DOHH2 (cell line): Measurements from ENCODE around the gene CYP2U1.
"Not testable (repeated sequence)": the region's sequence is repeated elsewhere in the genome, so short reads cannot be mapped to it uniquely, and the experiment has no call there.

Experiments
- H3F3A ChIP-seq: fragments of 200-600 bp; sonication (generic), shearing (Covaris generic); 2 replicates; pipeline ENCODE4 v1.6.0; 2016; ENCODE audit warnings: antibody characterized with exemption, mild to moderate bottlenecking; ENCODE audit not compliant: control insufficient read depth, insufficient read depth
- H3K27ac ChIP-seq: fragments of 200-600 bp; sonication (generic); 2 replicates; pipeline ENCODE4 v1.5.1; 2014; ENCODE audit warnings: low read depth, mild to moderate bottlenecking, low read length, moderate library complexity
- H3K27me3 ChIP-seq: fragments of 200-600 bp; sonication (generic); 2 replicates; pipeline ENCODE4 v1.6.1; 2014; ENCODE audit warnings: mild to moderate bottlenecking, low read length, mixed read lengths; ENCODE audit not compliant: control insufficient read depth
- H3K36me3 ChIP-seq: fragments of 200-600 bp; sonication (generic); 2 replicates; pipeline ENCODE4 v1.6.1; 2014; ENCODE audit warnings: mild to moderate bottlenecking, low read length, moderate library complexity, mixed read lengths; ENCODE audit not compliant: control insufficient read depth
- H3K4me1 ChIP-seq: fragments of 200-600 bp; sonication (generic); 2 replicates; pipeline ENCODE4 v1.6.1; 2014; ENCODE audit warnings: mild to moderate bottlenecking, low read length, mixed read lengths; ENCODE audit not compliant: control insufficient read depth
- H3K4me2 ChIP-seq: fragments of 200-600 bp; sonication (generic); 2 replicates; pipeline ENCODE4 v1.6.0; 2014; ENCODE audit warnings: mild to moderate bottlenecking, low read length, moderate library complexity
- H3K4me3 ChIP-seq: fragments of 200-600 bp; sonication (generic); 2 replicates; pipeline ENCODE4 v1.5.1; 2014; ENCODE audit warnings: mild to moderate bottlenecking, low read length, mixed read lengths
- H3K79me2 ChIP-seq: fragments of 200-600 bp; sonication (generic); 2 replicates; pipeline ENCODE4 v1.6.1; 2014; ENCODE audit warnings: mild to moderate bottlenecking, low read length, mixed read lengths; ENCODE audit not compliant: control insufficient read depth
- H3K9me2 ChIP-seq: fragments of 200-600 bp; sonication (generic); replicated peaks from 2 replicates; pipeline ENCODE4 v1.6.1; 2014; ENCODE audit warnings: mild to moderate bottlenecking, low read length, mixed read lengths; ENCODE audit not compliant: control insufficient read depth
- H3K9me3 ChIP-seq: fragments of 200-600 bp; sonication (generic); 2 replicates; pipeline ENCODE4 v1.6.1; 2014; ENCODE audit warnings: antibody characterized with exemption, low read length, mixed read lengths; ENCODE audit not compliant: control insufficient read depth, insufficient read depth
- H4K20me1 ChIP-seq: fragments of 200-600 bp; sonication (generic); 2 replicates; pipeline ENCODE4 v1.6.0; 2014; ENCODE audit warnings: low read depth, mild to moderate bottlenecking, antibody characterized with exemption, low read length, moderate library complexity; ENCODE audit not compliant: control insufficient read depth, insufficient read depth
- CTCF ChIP-seq: fragments of 200-600 bp; sonication (generic); IDR thresholded peaks from one replicate; pipeline ENCODE4 v1.5.1; 2014; ENCODE audit warnings: antibody characterized with exemption, mild to moderate bottlenecking, low read depth, low read length; ENCODE audit not compliant: poor library complexity, severe bottlenecking
- EZH2phosphoT487 ChIP-seq: fragments of 200-600 bp; sonication (generic); IDR thresholded peaks from 2 replicates; pipeline ENCODE4 v1.6.1; 2017; ENCODE audit warnings: borderline replicate concordance, mild to moderate bottlenecking, antibody characterized with exemption, low read length, moderate library complexity, mixed read lengths

CYP2U1 gene

DNA sequence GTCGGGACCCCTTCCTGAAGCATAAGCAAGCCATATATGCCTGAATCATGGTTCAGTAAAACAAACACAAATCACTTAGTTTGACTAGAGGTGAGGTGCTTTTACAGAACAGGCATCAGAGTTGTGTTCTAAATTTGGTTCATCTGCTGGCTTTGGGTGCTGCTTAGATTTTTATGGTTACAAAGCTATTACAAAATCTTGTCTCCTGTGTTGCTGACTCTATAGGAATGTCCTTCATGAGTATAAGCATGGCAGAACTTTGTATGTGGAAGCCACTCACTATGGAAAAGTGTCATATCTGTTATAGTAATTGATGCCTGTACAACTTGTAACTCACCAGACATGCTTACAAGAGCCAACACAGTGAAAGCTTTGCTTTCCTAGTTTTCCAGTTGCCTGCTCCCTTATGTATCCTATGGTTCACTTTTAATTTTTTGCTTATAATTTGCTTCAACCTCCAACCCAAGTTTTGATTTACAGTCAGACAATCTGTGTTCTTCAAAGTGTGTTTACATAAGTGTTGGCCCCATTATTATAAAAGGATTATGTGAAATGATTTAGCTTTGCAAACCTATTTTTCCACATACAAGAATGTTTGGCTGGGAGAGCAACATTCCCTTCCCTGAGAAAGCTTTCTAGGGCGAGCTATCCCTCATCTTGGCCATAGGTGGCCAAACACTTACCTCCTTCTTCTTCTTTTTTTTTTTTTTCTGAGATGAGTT lies 30.0 kb upstream of the CYP2U1 start:
- Histone ChIP-seq H3F3A (no peaks in the 10 kb centered on the region), H3K27ac (no peak overlapping the region), H4K20me1 (no peaks in the 10 kb centered on the region), H3K27me3 (peaks cover 9% of the 10 kb centered on the region; the same call in 1 of the 2 replicates), H3K4me3 (no peak overlapping the region), H3K4me1 (no peaks in the 10 kb centered on the region), H3K4me2 (no peak overlapping the region), H3K9me3 (no peaks in the 10 kb centered on the region; the same call in 1 of the 2 replicates), H3K79me2 (no peaks in the 10 kb centered on the region), H3K36me3 (no peaks in the 10 kb centered on the region), H3K9me2 (no peaks in the 10 kb centered on the region)
- TF ChIP-seq CTCF (no peak), EZH2phosphoT487 (no peak)

DNA sequence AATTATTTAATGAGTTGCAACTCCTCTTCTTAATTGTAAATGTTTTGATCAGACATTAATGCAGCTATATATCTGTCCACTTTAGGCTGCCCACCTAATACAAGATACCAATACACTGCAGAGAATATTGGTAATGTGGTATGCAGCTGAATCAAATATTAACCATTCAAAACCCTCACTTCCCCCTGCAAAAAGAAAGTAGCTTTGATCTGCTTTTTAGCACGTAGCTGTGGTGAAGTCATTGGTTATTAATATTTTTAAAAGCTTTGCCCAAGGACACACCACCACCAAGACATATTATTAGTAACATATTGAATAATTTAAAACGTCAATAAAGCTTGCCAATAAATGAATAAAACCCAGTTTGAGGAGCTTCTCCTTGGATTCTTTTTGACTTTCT lies 28.6 kb upstream of the CYP2U1 start:
- TF ChIP-seq EZH2phosphoT487 = no peak
- no peak for TF ChIP-seq CTCF
- Histone ChIP-seq H3K9me3 (no peaks in the 10 kb centered on the region; the same call in 1 of the 2 replicates), H3K4me1 (no peaks in the 10 kb centered on the region), H3K36me3 (no peaks in the 10 kb centered on the region), H3K27ac (no peak overlapping the region), H3K27me3 (peaks cover 7% of the 10 kb centered on the region; the same call in 1 of the 2 replicates), H3K4me3 (no peak overlapping the region), H3K9me2 (no peaks in the 10 kb centered on the region), H3K4me2 (no peak overlapping the region), H3K79me2 (no peaks in the 10 kb centered on the region), H4K20me1 (no peaks in the 10 kb centered on the region), H3F3A (no peaks in the 10 kb centered on the region)

DNA sequence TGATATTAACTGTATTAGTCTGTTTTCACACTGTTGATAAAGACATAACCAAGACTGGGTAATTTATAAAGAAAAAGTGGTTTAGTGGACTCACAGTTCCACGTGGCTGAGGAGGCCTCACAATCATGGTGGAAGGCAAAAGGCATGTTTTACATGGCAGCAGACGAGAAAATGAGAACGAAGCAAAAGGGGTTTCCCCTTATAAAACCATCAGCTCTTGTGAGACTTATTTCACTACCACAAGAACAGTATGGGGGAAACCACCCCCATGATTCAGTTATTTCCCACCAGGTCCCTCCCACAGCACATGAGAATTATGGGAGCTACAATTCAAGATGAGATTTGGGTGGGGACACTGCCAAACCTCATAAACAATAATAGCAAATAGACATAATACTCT lies 26.3 kb upstream of the CYP2U1 start:
- H3K9me3 ChIP-seq = not testable (repeated sequence)

DNA sequence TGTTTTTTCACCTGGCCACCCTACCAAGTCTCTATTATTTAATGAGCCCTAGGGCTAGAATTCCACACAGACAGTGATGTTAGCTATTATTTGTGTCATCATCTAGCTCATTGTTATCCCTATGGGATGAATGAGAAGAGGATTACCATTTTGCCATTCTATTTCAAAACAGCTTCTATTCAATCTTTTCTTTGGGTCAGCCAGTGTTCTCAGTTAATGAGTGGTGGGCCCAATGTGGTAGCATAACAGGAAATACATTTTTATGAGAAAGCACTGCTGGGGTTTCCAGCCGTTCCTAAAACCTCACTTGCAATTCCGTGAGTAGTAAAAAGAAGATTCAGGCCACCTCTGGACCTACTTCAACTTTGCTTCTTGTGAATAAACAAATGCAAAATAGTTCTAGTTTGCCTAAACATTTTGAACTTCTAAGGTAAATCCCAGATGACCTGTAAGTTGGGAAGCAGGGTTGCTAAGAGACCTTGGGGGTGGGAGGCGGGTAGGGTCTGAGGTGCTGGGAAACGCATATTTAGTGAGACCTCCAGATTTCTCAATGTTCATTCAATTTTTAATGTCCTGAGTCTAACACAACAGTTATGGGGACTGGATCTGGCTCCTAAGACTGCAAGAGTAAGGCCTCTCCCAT lies 24.8 kb upstream of the CYP2U1 start:
- Histone ChIP-seq H3K27me3 (peaks cover 8% of the 10 kb centered on the region; the same call in 1 of the 2 replicates), H3K4me3 (no peak overlapping the region), H3K9me2 (no peaks in the 10 kb centered on the region), H3K27ac (no peak overlapping the region), H4K20me1 (no peaks in the 10 kb centered on the region), H3K4me2 (no peak overlapping the region), H3K36me3 (no peaks in the 10 kb centered on the region), H3K4me1 (no peaks in the 10 kb centered on the region), H3K9me3 (no peaks in the 10 kb centered on the region), H3F3A (no peaks in the 10 kb centered on the region), H3K79me2 (no peaks in the 10 kb centered on the region)
- TF ChIP-seq CTCF (no peak), EZH2phosphoT487 (no peak)

More for the DNA sequence above, 26.3 kb upstream of the CYP2U1 start:
- H3K27ac ChIP-seq, H3K4me2 ChIP-seq, H3K4me1 ChIP-seq, H3K79me2 ChIP-seq, H3K36me3 ChIP-seq, H3K9me2 ChIP-seq, H3K27me3 ChIP-seq, H3K4me3 ChIP-seq, H4K20me1 ChIP-seq, H3F3A ChIP-seq: not testable (repeated sequence)
